ENCODE results near the gene EIF3J.
A peak's percentile ranks its signal among the peaks of the same experiment; 100 is the strongest.

EIF3J gene, protein sequence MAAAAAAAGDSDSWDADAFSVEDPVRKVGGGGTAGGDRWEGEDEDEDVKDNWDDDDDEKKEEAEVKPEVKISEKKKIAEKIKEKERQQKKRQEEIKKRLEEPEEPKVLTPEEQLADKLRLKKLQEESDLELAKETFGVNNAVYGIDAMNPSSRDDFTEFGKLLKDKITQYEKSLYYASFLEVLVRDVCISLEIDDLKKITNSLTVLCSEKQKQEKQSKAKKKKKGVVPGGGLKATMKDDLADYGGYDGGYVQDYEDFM

DNA sequence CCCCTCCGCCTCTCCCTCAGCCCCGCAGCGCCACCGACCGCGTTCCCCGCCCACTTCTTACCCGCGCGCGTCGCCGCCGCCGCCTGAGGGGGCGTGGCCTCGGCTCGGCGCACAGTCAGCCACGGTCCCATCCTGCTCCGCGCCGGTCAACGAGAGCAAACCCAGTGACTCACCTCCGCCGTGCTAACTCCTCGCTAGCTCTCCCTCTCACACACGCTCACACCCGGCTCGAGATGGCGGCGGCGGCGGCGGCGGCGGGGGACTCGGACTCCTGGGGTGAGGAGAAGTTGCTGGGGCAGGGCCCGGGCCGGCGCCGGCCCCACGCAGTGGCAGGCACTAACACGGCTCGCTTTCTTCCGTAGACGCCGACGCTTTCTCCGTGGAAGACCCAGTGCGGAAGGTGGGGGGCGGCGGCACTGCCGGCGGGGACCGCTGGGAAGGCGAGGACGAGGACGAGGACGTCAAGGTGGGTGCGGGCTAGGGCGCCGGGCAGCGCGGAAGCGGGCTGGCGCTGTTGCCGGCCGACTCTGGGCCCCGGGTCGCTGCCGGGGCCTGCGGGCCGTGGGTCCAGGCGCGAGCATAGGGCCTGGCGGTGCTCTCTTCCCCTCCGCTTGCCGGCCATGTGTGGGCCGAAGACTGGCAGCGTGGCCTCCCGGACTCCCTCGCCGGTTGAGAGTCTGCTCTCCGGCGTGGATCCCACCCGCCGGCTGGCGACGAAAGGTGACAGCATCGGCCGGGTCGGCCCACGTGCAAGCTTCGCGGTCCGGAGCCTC, at the start of gene EIF3J:
Gene EIF3J, plus strand, starts transcription at position 186 of the 773 bp plus-strand sequence. Its CDS starts 48 bp downstream, at position 234.
- peak; percentile 95 for DNase-seq (ENCODE audit: extremely low read depth, low read depth)
- TF ChIP-seq, protein P1, sequence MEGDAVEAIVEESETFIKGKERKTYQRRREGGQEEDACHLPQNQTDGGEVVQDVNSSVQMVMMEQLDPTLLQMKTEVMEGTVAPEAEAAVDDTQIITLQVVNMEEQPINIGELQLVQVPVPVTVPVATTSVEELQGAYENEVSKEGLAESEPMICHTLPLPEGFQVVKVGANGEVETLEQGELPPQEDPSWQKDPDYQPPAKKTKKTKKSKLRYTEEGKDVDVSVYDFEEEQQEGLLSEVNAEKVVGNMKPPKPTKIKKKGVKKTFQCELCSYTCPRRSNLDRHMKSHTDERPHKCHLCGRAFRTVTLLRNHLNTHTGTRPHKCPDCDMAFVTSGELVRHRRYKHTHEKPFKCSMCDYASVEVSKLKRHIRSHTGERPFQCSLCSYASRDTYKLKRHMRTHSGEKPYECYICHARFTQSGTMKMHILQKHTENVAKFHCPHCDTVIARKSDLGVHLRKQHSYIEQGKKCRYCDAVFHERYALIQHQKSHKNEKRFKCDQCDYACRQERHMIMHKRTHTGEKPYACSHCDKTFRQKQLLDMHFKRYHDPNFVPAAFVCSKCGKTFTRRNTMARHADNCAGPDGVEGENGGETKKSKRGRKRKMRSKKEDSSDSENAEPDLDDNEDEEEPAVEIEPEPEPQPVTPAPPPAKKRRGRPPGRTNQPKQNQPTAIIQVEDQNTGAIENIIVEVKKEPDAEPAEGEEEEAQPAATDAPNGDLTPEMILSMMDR (IDR thresholded peaks at IDR 0.05; ENCODE audit: low read depth, low read length) = no peak

DNA sequence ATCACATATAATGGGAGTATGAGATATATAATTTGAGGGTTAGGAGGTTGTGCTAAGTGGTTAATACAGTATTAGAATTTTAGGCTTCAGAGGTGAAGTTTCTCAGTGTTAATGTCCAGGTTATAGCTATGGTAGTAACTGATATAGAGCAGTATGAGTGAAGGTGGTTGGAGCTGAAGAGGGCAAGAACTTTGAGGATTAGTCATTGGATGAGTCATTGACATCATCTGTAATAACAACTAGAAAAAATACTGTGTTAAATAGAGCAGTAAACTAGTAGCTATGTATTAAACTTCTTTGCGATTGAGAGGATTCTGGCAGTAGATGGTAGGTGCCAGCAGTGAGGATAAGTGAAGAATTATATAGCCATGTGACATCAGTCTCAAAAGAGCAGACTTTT, 47.5 kb upstream of the EIF3J start:
- TF ChIP-seq, protein P1 (IDR thresholded peaks at IDR 0.05; ENCODE audit: low read depth, low read length) = no peak
- peak; percentile 18 for DNase-seq (ENCODE audit: extremely low read depth, low read depth)

DNA sequence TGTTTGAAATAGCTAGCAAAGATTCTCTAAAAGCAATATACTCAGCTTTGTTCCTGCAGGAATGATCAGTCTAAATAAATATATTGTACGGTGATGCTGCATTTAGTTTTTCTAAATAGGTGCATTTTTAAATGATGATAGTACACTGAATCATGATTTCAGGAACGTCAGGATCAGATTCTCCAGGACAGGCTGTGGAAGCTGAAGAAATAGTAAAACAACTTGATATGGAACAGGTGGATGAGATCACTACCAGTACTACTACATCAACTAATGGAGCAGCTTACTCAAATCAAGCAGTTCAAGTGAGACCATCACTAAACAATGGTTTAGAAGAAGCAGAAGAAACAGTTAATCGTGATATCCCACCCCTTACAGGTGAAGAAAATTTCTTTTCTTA, 46.3 kb upstream of the EIF3J start:
- TF ChIP-seq, protein P1 (IDR thresholded peaks at IDR 0.05; ENCODE audit: low read depth, low read length) = no peak
- DNase-seq (ENCODE audit: extremely low read depth, low read depth) = no peak

DNA sequence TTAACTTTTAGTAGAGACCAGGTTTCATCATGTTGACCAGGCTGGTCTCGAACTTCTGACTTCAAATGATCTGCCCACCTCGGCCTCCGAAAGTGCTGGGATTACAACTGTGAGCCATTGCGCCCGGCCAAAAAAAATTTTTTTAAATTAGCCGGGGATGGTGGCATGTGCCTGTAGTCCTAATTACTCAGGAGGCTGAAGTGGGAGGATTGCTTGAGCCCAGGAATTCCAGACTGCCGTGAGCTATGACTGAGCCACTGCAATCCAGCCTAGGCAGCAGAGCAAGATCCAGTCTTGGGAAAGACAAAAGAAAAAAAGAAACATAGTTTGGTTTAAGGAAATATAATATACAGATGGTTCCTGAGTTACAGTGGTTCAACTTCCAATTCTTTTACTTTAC, 44.9 kb upstream of the EIF3J start:
- DNase-seq (ENCODE audit: extremely low read depth, low read depth) = no peak
- TF ChIP-seq, protein P1 (IDR thresholded peaks at IDR 0.05; ENCODE audit: low read depth, low read length) = no peak

DNA sequence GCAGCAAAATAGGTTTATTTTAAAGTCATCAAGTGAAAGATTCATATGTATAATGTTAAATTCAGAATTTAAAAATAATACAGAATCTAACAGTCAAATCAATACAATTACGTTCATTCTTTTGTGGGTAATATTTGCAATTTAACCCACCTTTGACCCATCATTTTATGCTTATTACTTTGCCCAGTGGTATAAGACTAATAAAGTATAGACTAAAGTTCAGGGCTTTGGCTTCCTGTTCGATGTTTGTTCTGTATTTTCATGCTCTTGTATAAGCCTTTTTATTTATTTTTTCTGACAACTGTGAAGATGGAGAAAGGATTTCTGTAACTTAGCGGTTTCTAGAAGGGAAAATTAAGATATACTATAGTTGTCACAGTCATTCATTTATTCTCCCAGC, 44.3 kb upstream of the EIF3J start:
- no peak for DNase-seq (ENCODE audit: extremely low read depth, low read depth)
- TF ChIP-seq, protein P1 (IDR thresholded peaks at IDR 0.05; ENCODE audit: low read depth, low read length) = no peak

DNA sequence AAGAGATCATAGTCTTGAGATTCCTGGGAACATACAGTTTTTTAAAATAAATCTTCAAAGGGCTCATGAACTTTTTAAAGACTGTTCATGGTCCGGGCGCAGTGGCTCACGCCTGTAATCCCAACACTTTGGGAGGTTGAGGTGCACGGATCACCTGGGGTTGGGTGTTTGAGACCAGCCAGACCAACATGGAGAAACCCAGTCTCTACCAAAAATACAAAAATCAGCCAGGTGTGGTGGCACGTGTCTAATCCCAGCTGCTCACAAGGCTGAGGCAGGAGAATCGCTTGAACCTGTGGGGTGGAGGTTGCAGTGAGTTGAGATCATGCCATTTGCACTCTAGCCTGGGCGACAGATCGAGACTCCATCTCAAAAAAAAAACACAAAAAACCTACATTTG, 41.4 kb upstream of the EIF3J start:
- DNase-seq (ENCODE audit: extremely low read depth, low read depth) = no peak
- TF ChIP-seq, protein P1 (IDR thresholded peaks at IDR 0.05; ENCODE audit: low read depth, low read length) = no peak

DNA sequence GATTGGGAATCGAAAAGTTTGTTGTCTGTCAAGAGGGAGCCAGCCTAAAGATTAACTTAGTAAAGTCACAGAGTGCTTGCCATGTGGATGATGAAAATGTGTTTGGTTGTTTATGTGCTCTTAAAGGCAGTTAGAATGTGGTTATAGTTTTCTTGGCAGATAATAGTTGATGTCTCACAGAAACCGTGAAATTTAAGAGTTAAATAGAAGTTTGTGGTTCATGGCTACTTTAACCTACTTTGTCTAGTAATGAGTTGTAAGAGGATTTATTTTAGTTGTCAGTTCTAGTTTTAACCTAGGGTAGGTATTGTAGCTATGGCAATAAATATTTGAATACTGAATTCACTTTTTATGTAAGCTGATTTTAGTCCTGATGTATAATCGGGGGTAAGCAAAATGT, 36.4 kb upstream of the EIF3J start:
- no peak for DNase-seq (ENCODE audit: extremely low read depth, low read depth)
- TF ChIP-seq, protein P1 (IDR thresholded peaks at IDR 0.05; ENCODE audit: low read depth, low read length) = no peak

Data from AG09319 (cell line).